ENCODE data around the gene MYO7A.

DNA sequence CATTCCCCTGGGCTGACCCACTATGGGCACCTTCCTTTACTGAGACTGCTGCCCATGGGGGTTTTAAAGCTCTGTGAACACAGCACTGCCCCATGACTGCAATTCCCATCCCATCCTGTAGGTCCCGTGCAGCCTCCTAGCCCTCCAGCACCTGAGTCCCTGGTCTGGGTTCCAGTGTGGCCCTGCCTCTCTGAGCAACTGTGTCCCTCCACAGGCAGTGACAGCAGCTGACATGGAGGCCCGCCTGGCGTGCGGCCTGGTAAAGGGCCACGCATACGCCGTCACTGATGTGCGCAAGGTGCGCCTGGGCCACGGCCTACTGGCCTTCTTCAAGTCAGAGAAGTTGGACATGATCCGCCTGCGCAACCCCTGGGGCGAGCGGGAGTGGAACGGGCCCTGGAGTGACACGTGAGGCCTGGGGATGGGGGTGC lies 12.8 kb upstream of the MYO7A start:
- TF ChIP-seq, protein P1, sequence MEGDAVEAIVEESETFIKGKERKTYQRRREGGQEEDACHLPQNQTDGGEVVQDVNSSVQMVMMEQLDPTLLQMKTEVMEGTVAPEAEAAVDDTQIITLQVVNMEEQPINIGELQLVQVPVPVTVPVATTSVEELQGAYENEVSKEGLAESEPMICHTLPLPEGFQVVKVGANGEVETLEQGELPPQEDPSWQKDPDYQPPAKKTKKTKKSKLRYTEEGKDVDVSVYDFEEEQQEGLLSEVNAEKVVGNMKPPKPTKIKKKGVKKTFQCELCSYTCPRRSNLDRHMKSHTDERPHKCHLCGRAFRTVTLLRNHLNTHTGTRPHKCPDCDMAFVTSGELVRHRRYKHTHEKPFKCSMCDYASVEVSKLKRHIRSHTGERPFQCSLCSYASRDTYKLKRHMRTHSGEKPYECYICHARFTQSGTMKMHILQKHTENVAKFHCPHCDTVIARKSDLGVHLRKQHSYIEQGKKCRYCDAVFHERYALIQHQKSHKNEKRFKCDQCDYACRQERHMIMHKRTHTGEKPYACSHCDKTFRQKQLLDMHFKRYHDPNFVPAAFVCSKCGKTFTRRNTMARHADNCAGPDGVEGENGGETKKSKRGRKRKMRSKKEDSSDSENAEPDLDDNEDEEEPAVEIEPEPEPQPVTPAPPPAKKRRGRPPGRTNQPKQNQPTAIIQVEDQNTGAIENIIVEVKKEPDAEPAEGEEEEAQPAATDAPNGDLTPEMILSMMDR (IDR thresholded peaks at IDR 0.05) = no peak
- no peak for TF ChIP-seq POLR2A (IDR thresholded peaks at IDR 0.05)

All from thyroid gland (tissue), 4 donors.